T47D (cell line): ENCODE results near the gene COA1.
A peak's percentile ranks its signal among the peaks of the same experiment; 100 is the strongest.

ENCODE experiments used
- DNase-seq, 2 experiments: peaks; one replicate each; pipeline versions ENCODE4 v3.0.0 to v3.0.0-alpha.2; 2011 to 2012; ENCODE audit warnings: low read depth in 1 of 2, low spot score in 1 of 2
- JUND ChIP-seq: IDR thresholded peaks from 2 replicates; pipeline ENCODE4 v1.6.1; 2012; ENCODE audit warnings: low read depth
- in situ Hi-C: cut with HindIII; loops from 2 replicates; pipeline ENCODE4 v1.10.0; 2016; ENCODE audit warnings: low sequenced_read_pairs, low pct_unique_long_range_greater_than_20kb

The COA1 gene

DNA sequence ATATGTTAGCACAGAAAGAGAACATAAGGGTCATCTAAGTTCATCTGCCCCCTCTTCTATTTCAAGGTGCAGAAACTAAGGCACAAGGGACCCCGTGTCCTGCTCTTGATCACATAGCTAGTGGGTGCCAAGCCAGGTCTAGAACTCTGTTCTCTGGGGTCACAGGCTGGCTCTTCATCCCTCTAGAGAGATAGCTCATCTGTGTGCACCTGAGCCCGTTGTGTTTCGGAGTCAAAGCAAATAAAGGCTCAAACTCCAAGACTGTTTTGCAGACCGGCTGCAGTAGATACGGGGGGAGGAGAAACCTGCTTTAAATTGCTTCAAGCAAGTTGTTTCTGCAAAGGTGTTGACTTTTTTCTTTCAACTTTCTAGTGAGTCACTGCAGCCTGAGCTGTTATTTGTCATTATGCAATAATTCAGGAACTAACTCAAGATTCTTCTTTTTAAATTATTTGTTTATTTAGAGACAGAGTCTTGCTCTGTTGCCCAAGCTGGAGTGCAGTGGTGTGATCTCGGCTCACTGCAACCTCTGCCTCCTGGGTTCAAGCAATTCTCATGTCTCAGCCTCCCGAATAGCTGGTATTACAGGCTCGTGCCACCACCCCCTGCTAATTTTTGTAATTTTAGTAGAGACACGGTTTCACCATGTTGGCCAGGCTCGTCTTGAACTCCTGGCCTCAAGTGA is 35.6 kb upstream of the COA1 start:
- peak; percentile 58 to 94 for DNase-seq
- peak; percentile 54; the same call in 1 of the 2 replicates for TF ChIP-seq JUND
- in situ Hi-C loops: no loop called here

DNA sequence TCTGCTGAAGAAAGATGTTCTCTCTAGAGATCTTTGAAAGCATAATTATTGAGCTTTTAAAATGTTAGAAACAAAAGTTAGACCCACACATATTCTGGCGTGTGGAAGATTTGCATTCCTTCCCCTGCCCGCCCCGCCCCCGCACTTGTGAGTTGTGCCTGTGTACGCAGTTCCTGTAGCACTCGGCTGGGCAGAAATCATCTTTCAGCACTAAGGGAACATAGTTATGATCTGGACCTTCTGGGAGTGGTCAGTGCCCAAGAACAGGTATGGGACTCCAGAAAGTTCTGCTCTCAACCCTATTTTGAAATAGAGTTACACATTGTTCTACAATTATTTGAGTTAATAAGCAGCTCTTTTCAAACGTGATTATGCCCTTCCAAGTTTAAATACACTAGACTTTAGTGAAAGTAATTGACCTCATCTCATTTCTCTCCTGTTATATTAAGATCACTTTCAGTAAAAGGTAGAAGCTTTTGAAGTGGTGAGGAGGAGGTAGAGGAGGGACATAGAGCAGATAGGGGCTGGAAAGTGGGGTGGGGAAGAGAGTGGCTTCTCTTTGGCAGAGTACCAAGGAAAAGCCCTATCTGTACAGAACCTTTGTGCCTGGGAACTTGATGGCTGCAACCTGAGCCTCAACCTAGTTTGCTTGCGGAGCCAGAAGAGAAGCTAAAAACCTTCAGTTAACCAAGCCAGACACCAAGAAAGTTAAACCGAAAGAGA is 34.9 kb upstream of the COA1 start:
- no peak for TF ChIP-seq JUND
- DNase-seq: peak; percentile 42 to 83
- in situ Hi-C loops: no loop called here

DNA sequence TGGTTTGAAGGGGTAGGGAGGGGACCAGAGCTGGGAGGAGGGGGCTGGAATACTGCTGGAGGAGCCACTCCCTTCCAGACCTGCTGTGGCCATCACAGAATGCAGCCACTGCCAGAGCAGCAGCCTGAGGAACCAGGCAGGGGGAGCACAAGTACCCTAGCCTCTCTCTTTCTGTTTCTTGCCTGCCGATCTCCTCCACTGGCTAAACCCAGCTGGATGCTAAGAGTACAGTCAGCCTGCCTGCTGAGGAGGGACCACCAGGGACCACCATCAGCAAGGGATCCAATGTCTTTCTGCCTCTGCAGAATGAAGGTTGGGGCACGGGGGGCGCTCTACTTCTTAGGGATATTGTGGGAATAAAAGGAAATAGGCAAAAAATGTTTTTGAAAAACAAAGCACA is 33.9 kb upstream of the COA1 start:
- DNase-seq: peak in 1 of 2 experiments; percentile 26
- in situ Hi-C loops: no loop called here
- TF ChIP-seq JUND: no peak

DNA sequence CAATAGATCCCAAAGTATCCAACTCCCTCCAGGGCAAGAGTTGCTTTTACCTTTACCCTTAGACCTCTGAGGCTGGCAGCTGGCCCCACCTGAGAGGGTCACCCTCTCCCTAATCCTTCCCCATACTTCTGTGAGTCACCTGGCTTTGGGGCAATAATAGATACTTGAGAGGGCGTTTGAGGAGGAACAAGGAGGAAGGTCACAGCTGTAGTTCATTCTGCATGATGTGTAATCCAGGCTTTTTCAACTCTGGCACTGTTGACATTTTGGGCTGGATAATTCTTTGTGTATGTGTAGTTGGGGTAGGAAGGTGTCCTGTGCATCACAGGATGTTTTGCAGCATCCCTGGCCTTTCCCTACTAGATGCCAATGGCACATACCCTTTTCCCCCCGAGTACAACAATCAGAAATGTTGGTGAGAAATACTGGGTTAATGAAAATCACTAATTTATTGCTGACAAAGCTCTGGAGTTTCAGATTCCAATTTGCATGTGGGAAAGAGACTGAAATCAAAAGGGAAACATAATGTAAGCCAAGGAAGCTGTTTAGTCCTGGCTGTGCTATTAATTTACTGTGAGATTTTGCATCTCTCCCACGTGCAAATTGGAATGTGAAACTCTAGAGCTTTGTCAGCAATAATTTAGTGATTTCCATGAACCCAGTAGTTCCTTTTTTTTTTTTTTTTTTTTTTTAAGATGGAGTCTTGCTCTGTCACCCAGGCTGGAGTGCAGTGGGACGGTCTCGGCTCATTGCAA is 32.8 kb upstream of the COA1 start:
- TF ChIP-seq JUND: no peak
- peak in 1 of 2 experiments; percentile 48 for DNase-seq
- in situ Hi-C loops: no loop called here

DNA sequence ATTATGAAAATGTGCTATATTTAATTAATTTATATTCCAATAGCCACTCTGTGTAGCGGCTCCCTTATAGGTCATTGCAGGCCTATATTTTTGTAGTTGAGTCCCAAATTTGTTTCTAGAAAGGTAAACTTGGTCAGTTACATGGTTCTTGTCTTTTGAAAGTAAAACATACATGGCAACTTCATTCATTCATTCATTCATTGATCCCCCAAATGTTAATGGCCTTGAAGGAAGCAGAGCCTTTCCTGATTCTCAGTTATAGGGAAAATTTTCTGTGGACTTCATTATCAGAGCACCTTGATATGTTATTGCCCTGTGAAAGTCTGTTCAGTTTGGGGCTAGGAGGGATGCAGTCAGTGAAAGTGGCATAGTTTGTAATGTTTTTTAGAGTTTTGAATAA is 32.1 kb upstream of the COA1 start:
- TF ChIP-seq JUND: no peak
- in situ Hi-C loops: no loop called here
- DNase-seq: no peak

DNA sequence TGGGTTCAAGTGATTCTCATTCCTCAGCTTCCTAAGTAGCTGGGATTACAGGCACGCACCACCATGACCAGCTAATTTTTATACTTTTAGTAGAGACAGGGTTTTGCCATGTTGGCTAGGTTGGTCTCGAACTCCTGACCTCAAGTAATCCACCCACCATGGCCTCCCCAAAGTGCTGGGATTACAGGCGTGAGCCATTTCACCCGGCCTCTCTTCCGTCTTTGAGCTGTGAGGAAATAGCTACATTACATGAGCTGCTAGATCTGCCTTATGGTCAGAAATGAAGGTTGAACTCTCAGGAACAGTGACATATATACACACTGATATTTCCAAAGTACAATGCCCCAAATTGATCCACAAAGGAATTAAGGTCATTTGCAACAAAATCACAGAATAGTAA is 31.5 kb upstream of the COA1 start:
- no peak for TF ChIP-seq JUND
- in situ Hi-C loops: no loop called here
- DNase-seq: no peak

DNA sequence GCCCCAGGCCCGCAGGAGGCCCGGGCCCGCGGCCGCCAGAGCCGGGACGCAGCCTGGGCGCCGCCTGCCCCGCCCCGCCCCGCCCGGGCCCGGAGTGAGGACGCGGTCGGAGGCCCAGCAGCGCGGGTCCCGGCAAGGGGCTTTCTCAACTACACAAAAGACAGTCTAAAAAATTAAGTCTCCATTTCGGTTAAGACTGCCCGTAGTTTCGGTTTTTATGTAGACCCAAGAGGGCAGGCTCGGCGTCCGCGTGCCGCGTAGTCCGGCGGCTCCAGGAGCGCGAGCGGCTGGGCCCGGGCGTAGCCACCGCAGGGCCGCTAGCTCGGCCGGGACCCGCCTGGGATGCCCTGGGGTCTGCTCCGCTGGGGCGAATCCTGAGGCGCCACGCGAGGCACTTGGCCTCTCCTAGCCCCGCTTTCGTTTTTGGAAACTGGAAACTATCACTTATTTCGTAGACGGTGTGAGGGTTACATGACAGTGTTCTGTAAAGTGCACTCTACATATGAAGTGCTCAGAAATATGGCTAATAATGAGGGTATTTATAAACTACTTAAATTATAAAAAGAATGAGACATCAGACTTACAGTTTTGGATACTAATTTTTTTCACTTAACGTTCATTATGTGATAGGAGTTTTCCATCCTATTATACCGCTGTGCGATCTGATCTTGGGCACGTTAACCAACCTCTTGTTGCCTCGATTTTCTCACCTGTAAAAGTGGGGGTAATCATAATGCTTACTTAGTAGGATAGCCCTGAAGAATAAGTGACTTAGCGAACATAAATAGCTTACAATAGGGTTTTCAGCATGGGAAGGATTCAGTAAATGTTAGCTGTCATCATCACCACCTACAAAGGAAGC is 29.7 kb upstream of the COA1 start:
- no peak for TF ChIP-seq JUND
- peak; percentile 53 to 56 for DNase-seq
- in situ Hi-C loops: no loop called here

DNA sequence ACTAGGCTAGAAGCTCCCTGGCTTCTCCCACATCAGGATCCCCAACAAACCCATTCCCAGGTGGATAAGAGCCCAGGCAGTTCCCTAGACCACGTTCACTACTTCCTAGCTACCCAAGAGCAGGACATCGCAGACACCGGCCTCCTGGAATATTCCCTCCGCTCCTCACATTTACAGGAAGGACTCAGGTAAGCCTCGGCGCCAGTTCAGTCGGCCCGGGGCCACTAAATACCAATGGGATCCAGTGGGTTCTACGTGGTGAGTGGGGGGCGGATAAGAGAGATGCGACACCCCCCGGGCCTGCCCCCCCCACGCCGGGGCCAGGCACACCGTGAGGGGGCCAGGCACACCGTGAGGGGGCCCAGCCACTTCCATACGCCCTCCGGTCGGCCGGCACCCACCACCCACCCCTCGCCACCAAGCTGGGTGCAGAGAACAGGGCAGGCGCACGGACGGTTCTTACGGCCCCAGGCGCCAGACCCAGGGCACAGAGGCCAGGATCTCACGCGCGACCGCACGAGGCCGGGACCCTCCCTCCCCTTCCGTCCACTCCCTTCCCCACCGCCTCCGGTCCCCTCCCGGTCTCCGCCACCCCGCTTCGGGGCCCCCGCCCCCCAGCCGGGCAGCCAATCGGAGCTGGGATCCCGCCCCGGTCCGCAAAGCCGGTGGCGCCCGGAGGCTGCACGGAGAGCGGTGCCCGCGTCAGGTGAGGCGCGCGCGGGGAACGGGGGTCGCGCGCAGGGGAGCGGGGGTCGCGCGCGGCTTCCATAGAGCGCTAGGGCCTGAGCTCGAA is 28.9 kb upstream of the COA1 start, which contains the start of gene BLVRA:
Gene BLVRA, plus strand, starts transcription at position 652 of the 793 bp plus-strand sequence. CDS start 12,479 bp downstream, outside the sequence.
- in situ Hi-C loops: no loop called here
- no peak for TF ChIP-seq JUND
- peak; percentile 80 to 98 for DNase-seq

DNA sequence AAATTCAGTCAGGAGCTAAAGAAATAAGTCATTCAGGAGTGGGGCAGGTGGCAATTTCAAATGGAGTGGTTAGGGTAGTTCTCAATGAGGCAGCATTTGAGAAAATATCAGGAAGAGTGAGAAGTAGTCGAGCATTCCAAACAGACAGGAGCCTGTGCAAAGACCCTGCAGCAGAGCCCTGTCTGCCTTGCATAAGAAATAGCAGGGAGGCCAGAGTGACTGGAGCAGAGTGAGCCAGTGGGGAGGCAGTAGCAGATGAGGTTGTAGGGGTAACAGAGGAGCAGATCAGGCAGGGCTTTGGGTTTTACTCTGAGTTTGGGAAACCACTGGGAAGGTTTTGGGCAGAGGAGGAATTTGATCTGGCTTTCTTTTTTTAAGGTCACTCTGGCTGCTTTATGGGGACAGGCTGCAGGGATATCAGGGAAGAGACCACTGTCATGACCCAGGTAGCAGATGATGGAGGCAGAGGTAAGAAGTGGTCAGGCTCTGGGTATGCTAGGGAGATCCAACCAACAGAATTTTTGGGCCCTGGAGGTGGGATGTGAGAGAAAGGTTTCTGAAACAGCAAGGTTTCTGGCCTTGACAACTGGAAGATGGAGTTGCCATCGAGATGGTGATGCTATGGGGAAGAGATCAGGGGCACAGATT is 27.9 kb upstream of the COA1 start:
- no peak for TF ChIP-seq JUND
- no peak for DNase-seq
- in situ Hi-C loops: no loop called here

DNA sequence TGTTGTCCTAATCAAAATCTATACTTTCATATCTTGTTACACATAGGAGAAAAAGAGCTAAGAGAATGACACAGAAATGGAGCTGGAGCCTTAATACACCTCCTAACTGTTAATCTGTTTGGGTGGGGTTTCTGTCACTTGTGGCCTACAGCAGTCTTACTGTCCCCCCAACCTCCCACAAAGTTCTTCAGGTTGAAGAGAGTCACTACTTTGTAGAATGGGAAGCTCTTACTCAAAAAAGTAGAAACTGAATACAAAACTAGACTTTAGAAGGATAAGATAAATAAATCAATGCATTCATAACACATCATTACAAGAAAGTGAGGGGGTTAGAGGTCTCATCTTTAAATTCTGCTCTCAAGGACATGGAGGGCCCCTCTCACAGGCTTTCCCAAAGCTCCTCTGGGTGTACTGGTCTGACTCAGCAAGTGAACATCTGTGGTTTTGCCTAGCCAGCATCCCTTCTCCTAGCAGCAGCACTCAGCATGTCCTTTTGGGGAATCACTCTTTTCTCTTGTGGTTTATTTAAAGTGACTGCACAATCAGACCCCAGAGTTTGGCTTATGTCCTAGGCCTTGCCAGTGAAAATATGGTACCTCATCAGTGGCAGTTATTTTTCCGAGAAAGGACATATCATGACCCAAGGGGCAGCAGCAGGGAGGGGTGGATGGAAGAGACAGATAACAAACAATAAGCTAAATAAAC is 27.2 kb upstream of the COA1 start:
- DNase-seq: no peak
- in situ Hi-C loops: no loop called here
- no peak for TF ChIP-seq JUND
